Prostate gland (tissue), 2 donors: ENCODE results near the gene THAP5. TPM values are rescaled to one million over a fixed set of nuclear protein-coding genes. Genes with fewer than 3 reads are reported as not detected.

Source experiments
- DNase-seq: peaks from one replicate; pipeline ENCODE4 v3.0.0-alpha.2; 2019; ENCODE audit warnings: low spot score
- H3K27ac ChIP-seq, 2 donors: fragments of 200-600 bp; sonication (generic); 2 replicates each; pipeline ENCODE4 v1.5.1; 2017 to 2019
- H3K27me3 ChIP-seq: fragments of 200-600 bp; sonication (generic); replicated peaks from 2 replicates; pipeline ENCODE4 v1.5.1; 2019; ENCODE audit not compliant: insufficient read depth
- H3K36me3 ChIP-seq, 2 donors: fragments of 200-600 bp; sonication (generic); 1 replicate in 1 of 2; 2 replicates in 1 of 2; pipeline versions ENCODE4 v1.5.1 to v1.8.1; 2017 to 2019
- H3K4me1 ChIP-seq: fragments of 200-600 bp; sonication (generic); replicated peaks from 2 replicates; pipeline ENCODE4 v1.5.1; 2019
- H3K4me3 ChIP-seq, 2 donors: fragments of 200-600 bp; sonication (generic); 2 replicates each; pipeline ENCODE4 v1.5.1; 2017 to 2019
- H3K9me3 ChIP-seq: fragments of 200-600 bp; sonication (generic); 2 replicates; pipeline ENCODE4 v1.5.1; 2017
- POLR2A ChIP-seq: fragments of 450-650 bp; IDR thresholded peaks from one replicate; pipeline ENCODE4 v1.6.1; 2016; ENCODE audit warnings: antibody characterized with exemption, mild to moderate bottlenecking
- POLR2AphosphoS5 ChIP-seq: sonication (generic); formaldehyde crosslinking; IDR thresholded peaks from one replicate; pipeline ENCODE4 v1.6.1; 2017; ENCODE audit warnings: antibody characterized with exemption
- WGBS: methylation state at CpG from one replicate; pipeline ENCODE4 v1.1.5; 2018; 5-methylcytosine and 5-hydroxymethylcytosine counted together
- intact Hi-C: fragments of 100-400 bp; cut with DNase I; formaldehyde crosslinking; loops from one replicate; pipeline ENCODE4 v1.14.2; 2022
- total RNA-seq, 2 donors: library from RNA; depleted of rRNA; stranded (reverse); fragments of >200 nt; gene quantifications; one replicate each; pipeline ENCODE4 v1.1.0, GENCODE V29; 2016
- TF ChIP-seq, protein P1 (sequence below), 4 experiments: fragments of 200-600 bp in 2 of 4; fragments of 450-650 bp in 2 of 4; sonication (generic) in 2 of 4; IDR thresholded peaks; 1 replicate in 3 of 4; 2 replicates in 1 of 4; pipeline ENCODE4 v1.5.1; 2016 to 2019; ENCODE audit warnings: antibody characterized with exemption in 4 of 4, mild to moderate bottlenecking in 2 of 4, moderate library complexity in 2 of 4

Gene THAP5
- total RNA-seq, 2 donors from 2014 or later = 21.3 to 23.4 TPM

DNA sequence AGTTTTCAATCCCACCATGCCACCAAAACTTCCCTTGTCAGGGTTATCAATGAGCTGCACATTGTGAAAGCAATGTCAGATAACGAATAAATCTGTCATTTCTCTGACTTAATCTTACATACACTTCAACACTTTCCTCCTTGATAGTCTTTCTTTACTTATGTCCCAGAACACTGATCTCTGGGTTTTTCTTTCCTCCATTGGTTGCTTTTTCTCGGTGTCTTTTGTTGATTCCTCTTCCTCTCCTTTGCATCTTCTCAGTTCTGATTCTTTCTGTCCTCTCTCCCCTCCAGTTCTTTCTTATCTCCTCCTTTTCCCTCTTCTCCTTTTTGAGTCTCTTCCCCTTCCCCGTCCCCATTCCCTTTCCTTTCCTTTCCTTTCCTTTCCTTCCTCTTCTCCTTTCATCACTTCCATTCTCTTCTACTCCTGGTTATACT is 16.8 kb upstream of the THAP5 start:
- no peaks in the 10 kb centered on the region for H3K4me1 ChIP-seq
- H3K36me3 ChIP-seq = no peaks in the 10 kb centered on the region
- intact Hi-C loops = no loop called here
- no peak for DNase-seq
- H3K4me3 ChIP-seq = no peak overlapping the region
- no peak for TF ChIP-seq POLR2A
- TF ChIP-seq, protein P1, sequence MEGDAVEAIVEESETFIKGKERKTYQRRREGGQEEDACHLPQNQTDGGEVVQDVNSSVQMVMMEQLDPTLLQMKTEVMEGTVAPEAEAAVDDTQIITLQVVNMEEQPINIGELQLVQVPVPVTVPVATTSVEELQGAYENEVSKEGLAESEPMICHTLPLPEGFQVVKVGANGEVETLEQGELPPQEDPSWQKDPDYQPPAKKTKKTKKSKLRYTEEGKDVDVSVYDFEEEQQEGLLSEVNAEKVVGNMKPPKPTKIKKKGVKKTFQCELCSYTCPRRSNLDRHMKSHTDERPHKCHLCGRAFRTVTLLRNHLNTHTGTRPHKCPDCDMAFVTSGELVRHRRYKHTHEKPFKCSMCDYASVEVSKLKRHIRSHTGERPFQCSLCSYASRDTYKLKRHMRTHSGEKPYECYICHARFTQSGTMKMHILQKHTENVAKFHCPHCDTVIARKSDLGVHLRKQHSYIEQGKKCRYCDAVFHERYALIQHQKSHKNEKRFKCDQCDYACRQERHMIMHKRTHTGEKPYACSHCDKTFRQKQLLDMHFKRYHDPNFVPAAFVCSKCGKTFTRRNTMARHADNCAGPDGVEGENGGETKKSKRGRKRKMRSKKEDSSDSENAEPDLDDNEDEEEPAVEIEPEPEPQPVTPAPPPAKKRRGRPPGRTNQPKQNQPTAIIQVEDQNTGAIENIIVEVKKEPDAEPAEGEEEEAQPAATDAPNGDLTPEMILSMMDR (IDR thresholded peaks at IDR 0.05) = no peak
- TF ChIP-seq POLR2AphosphoS5 = no peak
- no peaks in the 10 kb centered on the region for H3K9me3 ChIP-seq
- H3K27me3 ChIP-seq = no peaks in the 10 kb centered on the region
- no peak overlapping the region for H3K27ac ChIP-seq
- 91% methylated on average over 2 of the region's 3 CpGs for WGBS

DNA sequence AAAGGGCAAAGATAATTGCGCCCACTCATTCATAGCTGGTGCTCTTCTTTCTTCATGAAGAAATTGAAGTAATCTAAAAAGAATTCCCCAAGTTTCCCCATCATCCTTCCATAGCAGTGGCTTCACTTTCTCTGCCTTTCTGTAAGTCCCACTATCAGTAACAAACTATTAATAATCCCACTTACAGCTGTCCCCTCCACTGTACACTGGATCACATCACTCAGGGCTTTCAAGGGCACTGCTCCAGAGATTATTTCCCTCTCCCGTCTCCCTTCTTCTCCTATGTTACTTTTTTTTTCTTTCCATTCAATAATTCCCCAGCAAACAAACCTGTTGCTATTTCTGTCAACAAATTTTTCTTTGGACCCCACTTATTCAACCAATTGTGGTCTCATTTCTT is 16.3 kb upstream of the THAP5 start:
- intact Hi-C loops = no loop called here
- DNase-seq = no peak
- no peaks in the 10 kb centered on the region for H3K9me3 ChIP-seq
- no peak overlapping the region for H3K27ac ChIP-seq
- 82% methylated on average over 2 of the region's 2 CpGs for WGBS
- no peaks in the 10 kb centered on the region for H3K27me3 ChIP-seq
- H3K4me1 ChIP-seq = no peaks in the 10 kb centered on the region
- H3K4me3 ChIP-seq = no peak overlapping the region
- TF ChIP-seq POLR2A = no peak
- no peak for TF ChIP-seq POLR2AphosphoS5
- TF ChIP-seq, protein P1 (IDR thresholded peaks at IDR 0.05) = no peak
- H3K36me3 ChIP-seq = no peaks in the 10 kb centered on the region

DNA sequence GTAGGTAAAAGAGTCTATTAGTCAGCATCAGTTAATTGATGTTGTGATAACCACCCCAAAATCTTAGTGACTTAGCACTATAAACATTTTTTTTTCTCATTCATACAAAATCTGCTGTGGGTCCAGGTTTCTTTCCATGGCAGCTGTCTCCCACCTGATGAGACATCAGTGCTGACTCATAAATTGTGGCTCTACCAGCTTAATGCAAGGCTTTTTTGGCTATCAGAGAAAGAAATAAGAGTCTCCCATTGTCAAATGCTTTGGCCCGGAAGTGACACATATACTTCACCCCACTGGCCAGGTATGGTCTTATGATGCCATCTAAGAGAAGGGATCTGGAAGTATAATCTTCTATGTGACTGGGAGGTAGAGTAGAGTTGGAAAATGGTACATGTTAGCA is 14.7 kb upstream of the THAP5 start:
- DNase-seq = no peak
- no peaks in the 10 kb centered on the region for H3K9me3 ChIP-seq
- no peaks in the 10 kb centered on the region for H3K4me1 ChIP-seq
- 95% methylated on average over 1 of the region's 1 CpG for WGBS
- no peak overlapping the region for H3K4me3 ChIP-seq
- H3K27ac ChIP-seq = no peak overlapping the region
- H3K36me3 ChIP-seq = no peaks in the 10 kb centered on the region
- H3K27me3 ChIP-seq = no peaks in the 10 kb centered on the region
- TF ChIP-seq, protein P1 (IDR thresholded peaks at IDR 0.05) = no peak
- TF ChIP-seq POLR2A (no peak), POLR2AphosphoS5 (no peak)
- intact Hi-C loops = no loop called here

DNA sequence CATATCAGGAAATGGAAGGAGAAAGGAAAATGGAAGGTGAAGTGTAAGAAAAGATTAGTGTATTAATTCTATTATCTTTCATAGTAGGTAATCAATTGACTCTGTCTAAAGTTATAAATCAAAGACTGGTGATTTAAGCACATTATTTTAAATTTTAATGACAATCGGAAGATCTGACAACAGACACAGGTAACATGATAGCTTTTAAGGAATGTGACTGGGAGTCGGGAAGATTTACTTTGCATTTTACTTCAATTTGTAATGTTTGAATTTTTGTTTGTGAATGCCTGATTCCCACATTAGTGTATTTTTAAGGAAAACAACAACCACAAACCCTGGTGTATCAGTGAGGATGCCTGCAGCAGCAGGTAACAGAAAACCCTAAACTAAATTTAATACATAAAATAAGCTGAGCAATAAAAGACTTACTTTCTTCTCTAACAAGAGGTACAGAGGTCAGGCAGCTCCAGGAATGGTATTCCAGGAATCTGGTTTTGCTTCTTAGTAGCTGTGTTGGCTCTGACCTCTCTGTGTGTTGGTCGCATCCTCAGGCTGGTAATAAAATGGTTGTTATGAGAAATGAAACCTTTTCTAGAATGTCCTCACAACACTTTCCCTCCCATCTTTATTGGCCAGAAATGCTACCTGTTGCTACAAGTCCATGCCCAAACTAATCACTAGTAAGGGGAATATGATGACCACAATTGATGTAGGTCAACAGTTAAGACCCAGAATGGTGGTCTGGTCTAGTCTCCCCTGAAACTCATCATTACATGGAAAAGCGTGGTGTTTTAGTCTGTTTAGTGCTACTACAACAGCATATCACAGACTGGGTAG is 12.4 kb upstream of the THAP5 start:
- Histone ChIP-seq H3K36me3 (no peaks in the 10 kb centered on the region), H3K27ac (peak overlapping the region in 1 of 2 donors; percentile 35), H3K9me3 (no peaks in the 10 kb centered on the region), H3K4me1 (no peaks in the 10 kb centered on the region), H3K27me3 (no peaks in the 10 kb centered on the region), H3K4me3 (no peak overlapping the region)
- peak; percentile 10 for DNase-seq
- intact Hi-C loops = no loop called here
- 45% methylated on average over 4 of the region's 4 CpGs for WGBS
- TF ChIP-seq, protein P1 (IDR thresholded peaks at IDR 0.05) = no peak
- peak; percentile 19 for TF ChIP-seq POLR2AphosphoS5

DNA sequence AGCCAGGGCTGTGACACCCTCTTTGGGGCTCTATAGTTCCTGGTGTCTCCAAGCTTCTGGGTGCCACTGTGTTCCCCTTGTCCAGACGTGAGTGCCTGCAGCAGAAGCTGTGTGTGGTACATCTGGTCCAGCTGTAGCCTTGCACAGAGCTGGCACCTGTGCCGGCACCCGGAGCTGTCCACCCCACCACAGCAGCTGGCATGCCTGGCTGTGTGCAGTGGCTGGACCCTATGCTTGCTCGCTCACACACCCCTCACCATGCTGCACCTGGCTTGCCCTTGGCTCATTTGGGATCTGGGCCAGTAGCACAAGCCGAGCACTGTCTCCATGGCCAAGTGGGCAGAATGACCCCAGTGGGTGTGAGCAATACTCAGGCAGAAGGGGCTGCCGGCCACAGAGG is 10.8 kb upstream of the THAP5 start:
- intact Hi-C loops = no loop called here
- Histone ChIP-seq H3K27me3 (no peaks in the 10 kb centered on the region), H3K4me1 (no peaks in the 10 kb centered on the region), H3K27ac (no peak overlapping the region), H3K36me3 (no peaks in the 10 kb centered on the region), H3K9me3 (no peaks in the 10 kb centered on the region), H3K4me3 (no peak overlapping the region)
- 72% methylated on average over 4 of the region's 6 CpGs for WGBS
- TF ChIP-seq POLR2A = no peak
- TF ChIP-seq, protein P1 (IDR thresholded peaks at IDR 0.05) = no peak
- DNase-seq = no peak
